KOPT-K1 (cell line): ENCODE measurements around the gene ADIPOQ.
"Not testable (repeated sequence)": the region's sequence is repeated elsewhere in the genome, so short reads cannot be mapped to it uniquely, and the experiment has no call there.

Source experiments
- H3K27ac ChIP-seq: fragments of 200-600 bp; sonication (generic); 2 replicates; pipeline ENCODE4 v1.5.1; 2016; ENCODE audit warnings: antibody characterized with exemption, mild to moderate bottlenecking, low read depth, low read length; ENCODE audit not compliant: poor library complexity, severe bottlenecking
- H3K36me3 ChIP-seq: fragments of 200-600 bp; sonication (generic); 2 replicates; pipeline ENCODE4 v1.5.1; 2017; ENCODE audit warnings: antibody characterized with exemption, mild to moderate bottlenecking, low read length, moderate library complexity; ENCODE audit not compliant: insufficient read depth
- H3K9me3 ChIP-seq: fragments of 200-600 bp; sonication (generic); 2 replicates; pipeline ENCODE4 v1.5.1; 2017; ENCODE audit warnings: antibody characterized with exemption, low read length, mild to moderate bottlenecking; ENCODE audit not compliant: insufficient read depth, poor library complexity, severe bottlenecking

Gene ADIPOQ

DNA sequence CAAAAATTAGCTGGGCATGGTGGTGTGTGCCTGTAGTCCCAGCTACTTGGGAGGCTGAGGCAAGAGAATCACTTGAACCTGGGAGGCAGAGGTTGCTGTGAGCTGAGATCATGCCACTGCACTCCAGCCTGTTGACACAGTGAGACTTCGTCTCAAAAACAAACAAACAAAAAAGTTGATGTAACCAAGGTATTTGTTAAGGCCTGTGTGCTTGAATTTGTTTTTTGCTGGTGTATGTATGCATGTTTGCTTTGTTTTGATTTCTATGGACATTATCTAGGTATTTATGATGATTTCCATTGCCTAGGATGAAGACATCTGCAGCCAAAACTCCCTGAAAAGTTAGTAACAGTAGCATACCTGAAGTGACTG is 20.1 kb upstream of the ADIPOQ start:
- not testable (repeated sequence) for H3K27ac ChIP-seq, H3K36me3 ChIP-seq, H3K9me3 ChIP-seq

DNA sequence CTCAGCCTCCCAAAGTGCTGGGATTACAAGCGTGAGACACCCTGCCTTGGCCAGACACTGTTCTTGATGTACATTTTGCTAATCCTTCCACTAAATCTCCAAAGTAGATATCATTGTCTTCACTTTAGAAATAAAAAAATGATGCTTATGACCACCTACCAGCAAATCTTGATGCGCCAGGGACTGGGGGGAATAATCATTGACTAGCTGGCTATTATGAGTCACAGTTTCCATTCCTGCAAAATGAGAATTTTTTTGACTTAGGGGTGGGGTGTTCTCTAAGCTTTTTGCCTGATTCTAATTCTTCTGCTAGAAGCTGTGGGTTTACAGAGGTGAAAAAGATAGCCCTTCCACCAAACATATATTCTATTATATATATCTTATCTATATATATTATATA is 19.1 kb upstream of the ADIPOQ start:
- no peaks in the 10 kb centered on the region for H3K9me3 ChIP-seq
- H3K36me3 ChIP-seq = no peaks in the 10 kb centered on the region
- no peak overlapping the region for H3K27ac ChIP-seq

DNA sequence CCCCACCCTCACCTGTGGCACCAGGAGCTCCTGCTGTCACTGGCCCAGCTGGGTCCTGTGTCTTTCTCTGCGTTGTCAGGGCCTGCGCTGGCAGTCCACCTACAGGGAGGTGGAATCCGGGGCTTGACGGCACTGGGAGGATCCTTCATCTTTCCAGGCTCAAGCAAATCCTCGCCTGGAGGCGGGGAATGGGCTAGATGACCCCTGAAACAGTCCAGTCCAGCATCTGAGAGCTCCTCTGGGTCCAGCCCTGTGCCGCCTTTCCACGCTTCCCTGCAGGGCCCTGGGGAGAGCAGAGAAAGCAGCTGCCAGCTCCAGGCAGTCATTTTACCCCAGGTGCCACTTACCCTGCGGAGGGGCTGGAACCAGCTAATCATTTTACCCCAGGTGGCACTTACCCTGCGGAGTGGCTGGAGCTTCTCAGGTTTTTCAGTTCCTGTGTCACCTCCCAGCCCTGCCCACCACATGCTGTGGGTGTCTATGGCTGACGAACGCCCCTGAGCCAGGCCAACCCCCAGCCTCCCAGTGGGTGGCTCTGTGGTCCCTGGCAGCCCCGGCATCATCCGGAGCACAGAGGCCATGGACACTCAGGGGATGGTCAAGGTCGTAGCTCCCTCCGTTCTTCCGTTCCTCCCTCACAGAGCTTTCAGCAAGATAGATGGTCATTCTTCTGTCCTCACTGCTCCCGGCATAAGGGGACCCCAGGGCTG is 17.9 kb upstream of the ADIPOQ start:
- Histone ChIP-seq H3K9me3 (no peaks in the 10 kb centered on the region), H3K27ac (no peak overlapping the region), H3K36me3 (no peaks in the 10 kb centered on the region)

DNA sequence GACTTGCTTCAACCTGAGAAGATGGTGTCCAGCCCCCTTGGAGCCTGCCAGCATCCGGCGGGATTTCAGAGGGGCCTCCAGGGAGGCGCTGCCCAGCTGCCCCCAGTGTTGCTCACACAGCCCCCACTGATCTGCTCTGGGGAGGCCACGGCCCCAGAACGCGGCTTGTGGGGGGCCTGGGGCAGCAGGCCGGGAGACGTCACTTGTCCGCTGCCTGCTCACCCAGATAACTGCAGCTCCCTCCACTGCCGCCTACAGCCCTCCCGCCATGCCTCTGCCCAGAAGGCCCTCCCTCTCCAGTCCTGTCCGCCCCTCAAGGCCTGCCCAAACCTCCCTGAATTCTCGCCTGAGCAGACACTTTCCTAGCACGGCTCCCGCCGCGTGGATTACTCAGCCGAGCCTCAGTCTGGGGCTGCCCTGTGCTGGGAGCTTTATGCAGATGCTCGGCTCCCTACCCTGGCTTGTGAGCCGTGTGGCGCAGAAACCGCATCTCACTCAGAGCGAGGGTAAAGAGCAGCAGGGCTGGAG is 17.2 kb upstream of the ADIPOQ start:
- no peaks in the 10 kb centered on the region for H3K9me3 ChIP-seq
- H3K27ac ChIP-seq = no peak overlapping the region
- H3K36me3 ChIP-seq = no peaks in the 10 kb centered on the region

DNA sequence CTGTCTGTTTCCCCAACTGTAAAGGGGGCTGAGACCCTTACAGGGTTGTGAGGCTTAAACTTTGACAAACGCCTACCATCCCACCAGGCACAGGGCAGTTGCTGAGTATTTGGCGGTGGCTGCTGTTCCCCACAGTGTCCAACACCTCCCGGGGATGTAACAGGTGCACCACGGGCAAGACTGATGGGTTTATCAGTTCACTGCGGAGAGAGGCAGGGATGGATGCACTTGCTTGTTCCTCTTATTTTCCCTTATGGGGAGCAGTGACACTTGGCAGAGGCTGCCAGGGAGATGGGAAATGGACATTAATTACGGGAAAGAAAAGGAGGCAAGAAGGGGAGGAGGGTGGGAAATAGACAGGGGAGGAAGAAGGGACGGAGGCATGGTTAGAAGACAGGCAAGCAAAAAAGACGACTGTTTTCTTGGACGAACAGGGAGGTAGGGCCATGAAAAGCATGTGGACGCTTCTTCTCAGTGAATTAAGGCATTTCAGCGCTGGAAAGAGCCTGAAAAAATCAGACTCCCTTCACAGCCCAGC is 16.6 kb upstream of the ADIPOQ start:
- Histone ChIP-seq H3K36me3 (no peaks in the 10 kb centered on the region), H3K9me3 (no peaks in the 10 kb centered on the region), H3K27ac (no peak overlapping the region)

DNA sequence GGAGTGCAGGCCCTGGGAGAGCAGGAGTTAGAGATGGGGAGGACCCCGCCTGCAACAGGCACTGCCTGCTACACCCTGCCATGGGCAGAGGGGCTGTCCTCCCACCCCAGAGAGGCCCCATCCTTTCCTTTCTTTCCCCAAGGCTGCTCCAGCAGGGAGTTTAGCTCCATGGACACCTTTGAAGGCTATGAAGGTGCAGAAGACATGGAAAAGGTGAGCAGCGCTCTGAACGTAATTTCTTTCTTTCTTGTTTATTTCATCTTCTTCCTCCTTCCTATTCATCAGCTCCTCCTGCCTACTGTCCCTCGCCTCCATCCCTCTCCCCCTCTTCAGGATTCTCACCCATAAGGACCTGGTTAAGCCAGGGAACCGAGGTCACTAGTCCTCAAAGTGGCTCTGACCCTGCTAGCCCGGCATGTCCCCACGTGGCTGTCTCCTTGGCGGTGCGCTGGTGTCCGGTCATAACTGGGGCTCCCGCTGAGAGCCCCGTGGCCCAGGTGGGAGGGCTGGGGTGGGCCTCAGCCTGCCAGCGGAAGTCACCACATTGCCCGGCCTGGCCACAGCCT is 16.0 kb upstream of the ADIPOQ start:
- H3K9me3 ChIP-seq = no peaks in the 10 kb centered on the region
- no peaks in the 10 kb centered on the region for H3K36me3 ChIP-seq
- no peak overlapping the region for H3K27ac ChIP-seq

DNA sequence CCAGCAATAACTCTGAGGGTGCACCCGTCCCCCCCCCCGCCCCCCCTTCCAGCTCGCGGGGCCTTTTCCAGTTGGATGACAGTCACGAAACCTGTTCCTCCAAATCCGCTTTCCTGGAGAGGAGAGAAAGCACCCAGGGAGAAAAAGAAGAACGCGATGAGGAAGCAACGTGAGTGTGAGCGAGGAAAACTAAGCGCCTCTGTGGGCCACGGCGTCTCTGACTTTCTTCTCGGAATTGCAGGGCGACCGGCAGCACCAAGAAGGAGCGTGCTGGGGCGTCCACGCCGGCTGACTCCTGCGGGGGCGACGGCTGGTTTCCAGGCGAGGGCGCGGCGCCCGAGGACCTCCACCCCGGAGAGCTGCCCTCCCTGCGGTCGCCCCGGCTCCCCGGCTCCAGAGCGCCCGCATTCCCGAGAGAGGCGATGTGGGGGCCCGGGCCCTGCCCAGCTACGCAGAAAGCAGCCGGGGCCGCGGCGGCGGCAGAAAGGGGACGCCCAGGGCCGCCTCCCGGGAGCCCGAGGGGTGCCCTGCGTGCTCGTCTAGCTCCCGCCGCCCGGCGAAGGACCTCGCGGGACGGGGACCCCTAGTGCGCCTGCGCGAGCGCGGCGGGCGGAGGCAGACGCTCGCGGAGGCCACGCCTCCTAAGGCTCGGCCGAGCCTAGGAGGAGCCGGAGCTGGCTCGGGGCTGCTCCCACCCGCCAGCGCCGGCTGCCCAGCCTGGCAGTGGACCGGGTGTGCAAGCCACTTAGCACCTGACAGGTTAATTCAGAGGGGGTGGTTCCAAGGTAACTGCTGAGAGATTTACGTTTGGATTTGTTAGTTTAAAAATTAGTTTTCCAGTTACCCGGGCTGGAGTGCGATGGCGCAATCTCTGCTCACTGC is 15.3 kb upstream of the ADIPOQ start:
- H3K36me3 ChIP-seq = no peaks in the 10 kb centered on the region
- no peaks in the 10 kb centered on the region for H3K9me3 ChIP-seq
- peak overlapping the region; percentile 45 for H3K27ac ChIP-seq

DNA sequence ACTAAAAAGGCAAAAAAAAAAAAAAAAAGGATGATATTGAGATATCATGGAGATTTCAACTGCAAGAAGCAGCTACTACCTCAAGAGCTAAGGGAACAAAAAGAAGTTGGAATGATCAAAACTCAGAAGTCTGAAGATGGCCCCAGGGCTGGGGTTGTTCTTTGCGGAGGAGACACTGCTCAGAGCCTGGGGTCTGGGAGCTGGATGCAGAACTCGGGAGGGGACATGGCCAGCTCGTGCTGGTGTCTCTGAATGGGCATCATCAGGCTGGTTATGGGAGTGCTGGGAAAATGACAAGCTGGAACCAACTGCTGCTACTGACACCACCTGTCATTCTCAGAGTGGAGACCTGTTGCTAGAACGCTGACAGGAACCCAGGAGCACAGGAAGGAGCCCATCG is 14.2 kb upstream of the ADIPOQ start:
- no peaks in the 10 kb centered on the region for H3K36me3 ChIP-seq
- H3K27ac ChIP-seq = no peak overlapping the region

DNA sequence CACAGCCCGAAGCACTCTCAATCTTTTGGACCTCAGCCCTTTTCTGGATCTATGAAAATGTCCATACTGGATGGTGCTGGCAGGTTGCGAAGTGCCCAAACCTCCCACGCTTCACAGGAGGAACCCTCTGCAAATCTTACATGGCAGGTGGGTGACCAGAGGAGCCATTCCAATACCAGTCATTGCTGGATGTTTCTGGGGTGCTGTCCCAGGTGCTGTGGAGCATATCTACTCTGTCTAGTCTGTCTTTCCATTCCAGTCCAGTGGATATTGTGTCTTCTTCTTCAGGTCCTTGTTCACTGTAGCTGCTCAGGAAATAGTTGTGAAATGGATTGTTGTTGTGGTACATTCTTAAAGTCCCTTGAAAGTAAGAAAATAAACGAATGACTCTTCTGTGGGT is 10.7 kb upstream of the ADIPOQ start:
- H3K9me3 ChIP-seq = no peaks in the 10 kb centered on the region
- no peaks in the 10 kb centered on the region for H3K36me3 ChIP-seq
- H3K27ac ChIP-seq = no peak overlapping the region

More for the DNA sequence above, 14.2 kb upstream of the ADIPOQ start:
- no peaks in the 10 kb centered on the region for H3K9me3 ChIP-seq

DNA sequence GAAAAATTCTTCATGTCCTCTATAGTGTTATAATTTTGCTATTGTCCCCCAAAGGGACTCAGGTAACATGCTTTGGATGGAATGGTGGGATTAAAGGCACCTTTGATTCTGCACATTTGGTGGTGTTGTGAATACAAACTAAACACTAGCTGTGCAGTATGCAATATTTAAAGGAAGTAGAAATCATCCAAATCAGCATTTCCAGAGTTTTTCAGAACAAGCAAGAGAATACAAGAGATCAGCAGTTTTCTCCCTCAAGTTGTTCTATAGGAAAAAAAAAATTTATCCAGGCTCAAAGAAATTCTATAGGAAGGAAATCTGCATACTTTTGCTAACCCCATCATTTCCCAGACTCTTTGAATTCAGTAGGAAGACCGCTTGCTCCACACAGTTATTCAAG is 10.2 kb upstream of the ADIPOQ start:
- Histone ChIP-seq H3K36me3 (no peaks in the 10 kb centered on the region), H3K27ac (no peak overlapping the region), H3K9me3 (no peaks in the 10 kb centered on the region)

DNA sequence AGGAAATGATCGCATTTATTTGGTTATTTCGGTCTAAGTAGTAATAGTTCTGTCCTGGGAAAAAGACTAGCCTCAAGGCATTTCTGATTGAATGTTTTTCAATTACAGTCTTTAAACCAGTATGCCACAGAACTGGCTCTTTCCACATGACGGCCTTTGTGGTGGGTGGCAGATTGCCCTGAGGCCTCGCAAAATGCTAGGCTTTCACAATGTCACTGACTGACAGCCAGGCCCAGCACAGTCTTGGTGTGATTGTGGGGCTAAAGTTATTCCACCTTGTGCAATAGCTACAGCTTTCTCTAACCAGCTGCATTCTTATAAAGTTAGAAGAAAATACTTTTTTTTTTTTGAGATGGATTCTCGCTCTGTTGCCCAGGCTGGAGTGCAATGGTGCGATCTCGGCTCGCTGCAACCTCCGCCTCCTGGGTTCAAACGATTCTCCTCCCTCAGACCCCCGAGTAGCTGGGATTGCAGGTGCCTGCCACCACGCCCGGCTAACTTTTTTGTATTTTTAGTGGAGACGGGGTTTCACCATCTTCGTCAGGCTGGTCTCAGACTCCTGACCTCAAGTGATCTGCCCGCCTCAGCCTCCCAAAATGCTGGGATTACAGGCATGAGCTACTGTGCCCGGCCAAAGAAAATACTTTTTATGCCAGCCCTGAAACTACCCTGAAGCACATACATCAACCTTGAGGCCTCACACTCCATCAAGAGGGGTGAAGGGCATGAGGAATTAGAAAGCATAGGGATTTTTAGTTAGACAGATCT is 2.5 kb upstream of the ADIPOQ start:
- H3K9me3 ChIP-seq = no peaks in the 10 kb centered on the region
- no peaks in the 10 kb centered on the region for H3K36me3 ChIP-seq
- H3K27ac ChIP-seq = no peak overlapping the region

DNA sequence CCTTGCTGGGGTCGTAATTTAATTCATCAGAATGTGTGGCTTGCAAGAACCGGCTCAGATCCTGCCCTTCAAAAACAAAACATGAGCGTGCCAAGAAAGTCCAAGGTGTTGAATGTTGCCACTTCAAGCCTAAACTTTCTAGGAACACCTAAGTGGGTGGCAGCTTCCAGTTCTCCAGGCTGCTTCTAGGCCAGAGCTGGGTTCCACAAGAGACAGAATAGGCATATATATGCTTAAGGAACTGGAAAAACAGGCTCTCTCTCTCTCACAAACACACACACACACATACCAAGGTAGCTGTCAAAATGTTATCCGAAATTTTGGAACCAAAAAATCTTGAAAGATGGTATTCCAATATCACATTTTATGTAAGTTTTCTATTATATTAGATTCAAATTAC is 890 bp upstream of the ADIPOQ start:
- Histone ChIP-seq H3K27ac (no peak overlapping the region), H3K36me3 (no peaks in the 10 kb centered on the region)

DNA sequence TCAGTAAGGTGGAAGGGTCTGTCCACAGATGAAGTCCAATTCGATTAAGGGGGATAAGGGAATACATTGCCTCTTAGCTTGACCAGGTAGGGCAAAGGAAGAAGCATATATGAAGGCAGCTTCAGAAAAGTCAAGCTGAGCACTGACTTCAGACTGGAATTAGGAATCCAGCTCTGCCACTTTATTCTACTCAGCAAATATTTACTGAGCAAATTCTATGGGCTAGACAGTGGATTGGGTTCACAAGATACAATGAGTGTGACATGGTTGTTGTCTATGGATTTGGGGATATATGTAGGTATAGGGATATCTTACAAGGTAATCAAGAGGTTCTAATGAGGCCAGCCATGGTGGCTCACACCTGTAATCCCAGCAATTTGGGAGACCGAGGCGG is 526 bp downstream of the ADIPOQ start:
- no peak overlapping the region for H3K27ac ChIP-seq
- H3K36me3 ChIP-seq = no peaks in the 10 kb centered on the region
- no peaks in the 10 kb centered on the region for H3K9me3 ChIP-seq

More for the DNA sequence above, 890 bp upstream of the ADIPOQ start:
- no peaks in the 10 kb centered on the region for H3K9me3 ChIP-seq

DNA sequence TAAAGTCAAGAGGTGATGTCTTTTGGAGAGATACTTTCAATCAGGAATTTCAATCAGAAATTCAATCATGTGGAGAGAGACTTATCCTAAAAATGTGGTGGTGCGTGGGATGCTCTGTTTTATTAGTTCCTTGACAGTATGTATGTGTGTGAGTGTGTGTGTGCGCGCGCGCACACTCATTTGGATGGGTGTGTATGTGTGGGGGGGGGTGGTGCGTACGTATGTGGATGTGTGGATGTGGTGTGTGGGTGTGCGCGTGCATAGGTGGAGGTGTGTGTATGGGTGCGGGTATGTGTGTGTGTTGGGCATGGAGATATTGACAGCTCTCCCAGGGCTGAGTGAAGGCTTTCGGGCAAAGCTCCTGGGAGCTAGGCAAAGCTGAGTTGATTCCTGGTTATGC is 2.4 kb downstream of the ADIPOQ start:
- Histone ChIP-seq H3K36me3 (no peaks in the 10 kb centered on the region), H3K9me3 (no peaks in the 10 kb centered on the region), H3K27ac (no peak overlapping the region)

DNA sequence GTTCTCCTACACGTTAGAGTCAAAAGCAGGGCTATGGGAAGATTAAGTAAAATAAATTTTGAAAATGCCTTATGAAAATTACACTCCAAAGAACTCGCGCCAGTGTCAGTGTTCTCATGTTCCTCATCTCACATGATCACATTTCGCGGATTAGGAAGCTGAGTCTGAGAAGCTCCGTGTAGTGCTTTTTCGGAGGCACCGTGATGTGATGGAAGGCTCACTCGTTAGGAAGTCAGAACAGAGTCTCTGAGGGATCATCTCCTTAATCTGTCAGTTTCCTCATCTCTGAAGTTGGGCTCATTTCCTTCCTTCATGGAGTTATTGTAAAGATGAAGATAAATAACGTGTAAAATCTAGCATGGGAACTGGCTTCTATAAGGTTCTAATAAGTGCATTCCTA is 3.2 kb downstream of the ADIPOQ start:
- no peaks in the 10 kb centered on the region for H3K9me3 ChIP-seq
- no peak overlapping the region for H3K27ac ChIP-seq
- no peaks in the 10 kb centered on the region for H3K36me3 ChIP-seq
